H9 (cell line): ENCODE results near the gene PFKL. TPM values are rescaled to one million over a fixed set of nuclear protein-coding genes. Genes with fewer than 3 reads are reported as not detected.
A peak's percentile ranks its signal among the peaks of the same experiment; 100 is the strongest.

Experiments used
- DNase-seq: peaks from one replicate; pipeline ENCODE4 v3.0.0-alpha.2; 2017
- H2AFZ ChIP-seq: one replicate; pipeline ENCODE4 v1.6.1; 2013; ENCODE audit warnings: mild to moderate bottlenecking, low read length, control low read depth, moderate library complexity
- H2AK5ac ChIP-seq: 2 replicates; pipeline ENCODE4 v1.6.1; 2013; ENCODE audit warnings: low read length, control low read depth, mixed read lengths; ENCODE audit not compliant: insufficient read length
- H2BK120ac ChIP-seq: one replicate; pipeline ENCODE4 v1.6.1; 2013; ENCODE audit warnings: low read depth, mild to moderate bottlenecking, low read length, control low read depth, inconsistent platforms; ENCODE audit not compliant: poor library complexity, severe bottlenecking
- H2BK12ac ChIP-seq: 2 replicates; pipeline ENCODE4 v1.6.1; 2013; ENCODE audit warnings: low read length, control low read depth, mixed read lengths, low read depth; ENCODE audit not compliant: insufficient read length
- H2BK15ac ChIP-seq: 2 replicates; pipeline ENCODE4 v1.6.1; 2013; ENCODE audit warnings: low read depth, low read length, control low read depth
- H2BK20ac ChIP-seq: one replicate; pipeline ENCODE4 v1.6.1; 2013; ENCODE audit warnings: low read depth, mild to moderate bottlenecking, low read length, control low read depth, inconsistent platforms; ENCODE audit not compliant: poor library complexity, severe bottlenecking
- H2BK5ac ChIP-seq: 2 replicates; pipeline ENCODE4 v1.6.1; 2013; ENCODE audit warnings: low read length, control low read depth, mixed read lengths; ENCODE audit not compliant: insufficient read length
- H3K14ac ChIP-seq: 2 replicates; pipeline ENCODE4 v1.6.1; 2013; ENCODE audit warnings: low read length, control low read depth; ENCODE audit not compliant: insufficient read depth
- H3K18ac ChIP-seq: 2 replicates; pipeline ENCODE4 v1.6.1; 2013; ENCODE audit warnings: low read depth, mild to moderate bottlenecking, mixed read lengths, low read length, control low read depth; ENCODE audit not compliant: insufficient read length
- H3K23ac ChIP-seq: 2 replicates; pipeline ENCODE4 v1.6.1; 2013; ENCODE audit warnings: low read length, control low read depth, mixed read lengths, low read depth; ENCODE audit not compliant: insufficient read length
- H3K23me2 ChIP-seq: 2 replicates; pipeline ENCODE4 v1.6.1; 2013; ENCODE audit warnings: low read depth, mild to moderate bottlenecking, mixed read lengths, low read length, control low read depth; ENCODE audit not compliant: insufficient read length, poor library complexity, severe bottlenecking
- H3K27ac ChIP-seq: 2 replicates; pipeline ENCODE4 v1.5.1; 2013; ENCODE audit warnings: low read length, control low read depth, mixed read lengths, low read depth; ENCODE audit not compliant: insufficient read length
- H3K27me3 ChIP-seq: 2 replicates; pipeline ENCODE4 v1.6.1; 2013; ENCODE audit warnings: low read length, control low read depth, inconsistent platforms; ENCODE audit not compliant: insufficient read depth
- H3K4ac ChIP-seq: 2 replicates; pipeline ENCODE4 v1.6.1; 2013; ENCODE audit warnings: low read depth, mild to moderate bottlenecking, control low read depth, inconsistent platforms, low read length, moderate library complexity
- H3K4me1 ChIP-seq: 2 replicates; pipeline ENCODE4 v1.6.1; 2013; ENCODE audit warnings: low read length, control low read depth, inconsistent platforms; ENCODE audit not compliant: insufficient read depth
- H3K4me2 ChIP-seq: 2 replicates; pipeline ENCODE4 v1.6.1; 2013; ENCODE audit warnings: low read length, control low read depth, mixed read lengths; ENCODE audit not compliant: insufficient read length, insufficient read depth
- H3K56ac ChIP-seq: 2 replicates; pipeline ENCODE4 v1.6.1; 2013; ENCODE audit warnings: low read depth, mild to moderate bottlenecking, mixed read lengths, low read length, control low read depth; ENCODE audit not compliant: insufficient read length
- H3K79me1 ChIP-seq: 2 replicates; pipeline ENCODE4 v1.6.1; 2013; ENCODE audit warnings: low read depth, mild to moderate bottlenecking, moderate library complexity, low read length, control low read depth, inconsistent platforms; ENCODE audit not compliant: insufficient read depth, poor library complexity, severe bottlenecking
- H3K79me2 ChIP-seq: 2 replicates; pipeline ENCODE4 v1.6.1; 2013; ENCODE audit warnings: low read length, control low read depth, inconsistent platforms; ENCODE audit not compliant: insufficient read depth
- H3K9ac ChIP-seq: 2 replicates; pipeline ENCODE4 v1.6.1; 2013; ENCODE audit warnings: low read length, control low read depth, mixed read lengths; ENCODE audit not compliant: insufficient read length; ENCODE audit errors: extremely low read depth
- H3K9me3 ChIP-seq: one replicate; pipeline ENCODE4 v1.6.1; 2013; ENCODE audit warnings: low read depth, low read length, inconsistent platforms; ENCODE audit not compliant: control insufficient read depth
- H3T11ph ChIP-seq: one replicate; pipeline ENCODE4 v1.6.1; 2013; ENCODE audit warnings: mild to moderate bottlenecking, low read length, control low read depth, inconsistent platforms
- H4K20me1 ChIP-seq: one replicate; pipeline ENCODE4 v1.6.1; 2013; ENCODE audit not compliant: control insufficient read depth, insufficient read length, insufficient read depth
- H4K5ac ChIP-seq: 2 replicates; pipeline ENCODE4 v1.6.1; 2013; ENCODE audit warnings: low read depth, mild to moderate bottlenecking, mixed read lengths, low read length, control low read depth; ENCODE audit not compliant: insufficient read length
- H4K8ac ChIP-seq: replicated peaks from 2 replicates; pipeline ENCODE4 v1.6.1; 2013; ENCODE audit warnings: low read length, control low read depth, mixed read lengths, low read depth; ENCODE audit not compliant: insufficient read length
- H4K91ac ChIP-seq: 2 replicates; pipeline ENCODE4 v1.6.1; 2013; ENCODE audit warnings: low read depth, mild to moderate bottlenecking, moderate library complexity, mixed read lengths, low read length, control low read depth; ENCODE audit not compliant: insufficient read length
- H3K27ac Mint-ChIP-seq, 3 experiments: 2 replicates in 2 of 3; 3 replicates in 1 of 3; pipeline ENCODE4 v1.8.0; 2020 to 2021; ENCODE audit warnings: mixed read lengths in 3 of 3, mild to moderate bottlenecking in 1 of 3, moderate library complexity in 1 of 3
- H3K27me3 Mint-ChIP-seq: 2 replicates; pipeline ENCODE4 v1.8.0; 2021; ENCODE audit warnings: low read depth, mild to moderate bottlenecking, moderate library complexity, mixed read lengths
- H3K36me3 Mint-ChIP-seq, 3 experiments: 2 replicates in 2 of 3; 3 replicates in 1 of 3; pipeline ENCODE4 v1.8.0; 2020 to 2021; ENCODE audit warnings: low read depth in 3 of 3, mixed read lengths in 3 of 3; ENCODE audit not compliant: insufficient read depth in 1 of 3
- H3K4me1 Mint-ChIP-seq, 2 experiments: 2 replicates each; pipeline ENCODE4 v1.8.0; 2020; ENCODE audit warnings: mixed read lengths in 2 of 2
- H3K4me3 Mint-ChIP-seq, 2 experiments: 2 replicates in 1 of 2; 3 replicates in 1 of 2; pipeline ENCODE4 v1.8.0; 2020 to 2021; ENCODE audit warnings: mild to moderate bottlenecking in 2 of 2, mixed read lengths in 2 of 2, moderate library complexity in 1 of 2
- H3K9me3 Mint-ChIP-seq, 2 experiments: 2 replicates in 1 of 2; 3 replicates in 1 of 2; pipeline ENCODE4 v1.8.0; 2020; ENCODE audit warnings: mild to moderate bottlenecking in 2 of 2, mixed read lengths in 2 of 2, moderate library complexity in 1 of 2
- CTCF ChIP-seq: fragments of 200-600 bp; sonication (generic); conservative IDR thresholded peaks from 3 replicates; pipeline ENCODE4 v1.8.0; 2021; ENCODE audit warnings: antibody characterized with exemption, mild to moderate bottlenecking
- WGBS: extraction: QIAGEN DNeasy Blood & Tissue Kit; methylation state at CpG from one replicate; pipeline ENCODE4 v1.1.7; 2013; ENCODE audit warnings: missing lambda C conversion rate, low lambda C conversion rate, mixed read lengths; ENCODE audit not compliant: insufficient read length; ENCODE audit errors: extremely low coverage; 5-methylcytosine and 5-hydroxymethylcytosine counted together
- total RNA-seq: library from RNA; stranded (reverse); gene quantifications from 2 replicates; pipeline ENCODE4 v1.2.1, GENCODE V29; 2021

The PFKL gene
- total RNA-seq, 1 experiment from 2014 or later: 107 TPM

DNA sequence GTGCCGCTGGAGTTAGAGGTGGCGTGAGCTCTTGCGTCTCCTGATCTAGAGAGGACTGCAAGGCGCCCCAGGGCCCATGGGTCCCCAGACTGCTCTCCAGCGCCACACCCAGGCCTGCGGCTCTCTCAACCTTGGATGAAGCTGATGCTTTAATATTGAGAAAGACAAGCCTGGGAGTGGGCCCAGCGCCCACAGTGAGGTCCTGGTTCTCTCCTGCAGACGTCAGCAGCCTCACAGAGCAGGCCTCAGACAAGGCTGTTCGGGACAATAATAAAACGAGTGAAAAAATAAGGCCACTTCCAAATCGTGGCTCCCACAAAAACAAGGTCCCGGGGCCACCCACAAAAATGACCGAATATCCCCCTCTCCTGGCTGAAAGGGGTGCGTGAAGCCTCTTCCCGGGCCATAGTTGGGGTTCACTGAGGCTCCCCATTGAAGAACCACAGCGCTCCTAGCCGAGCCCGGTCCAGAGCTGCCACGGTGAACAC, 32.2 kb upstream of the PFKL start:
- Mint-ChIP-seq H3K9me3 (no peaks in the 10 kb centered on the region), H3K36me3 (no peaks in the 10 kb centered on the region), H3K4me1 (peaks cover 5 to 8% of the 10 kb centered on the region in 2 experiments), H3K27me3 (no peaks in the 10 kb centered on the region), H3K4me3 (no peak overlapping the region), H3K27ac (no peak overlapping the region)
- Histone ChIP-seq H3K23me2 (no peaks in the 10 kb centered on the region), H3K79me2 (no peaks in the 10 kb centered on the region), H4K5ac (no peak overlapping the region), H3T11ph (no peak overlapping the region), H3K27me3 (no peaks in the 10 kb centered on the region), H3K18ac (no peak overlapping the region), H2BK12ac (no peak overlapping the region), H2AFZ (no peak overlapping the region), H3K23ac (no peak overlapping the region), H3K9me3 (no peaks in the 10 kb centered on the region), H2BK15ac (no peak overlapping the region), H3K9ac (no peak overlapping the region), H3K79me1 (no peaks in the 10 kb centered on the region), H3K4ac (no peak overlapping the region), H2BK120ac (no peak overlapping the region), H3K27ac (no peak overlapping the region), H3K4me1 (no peaks in the 10 kb centered on the region; the same call in 1 of the 2 replicates), H3K14ac (no peak overlapping the region), H2AK5ac (no peak overlapping the region), H3K56ac (no peak overlapping the region), H4K8ac (no peak overlapping the region), H3K4me2 (no peak overlapping the region), H2BK20ac (no peak overlapping the region), H4K20me1 (no peaks in the 10 kb centered on the region), H4K91ac (no peak overlapping the region), H2BK5ac (no peak overlapping the region)
- no peak for DNase-seq
- TF ChIP-seq CTCF: peak; percentile 58
- WGBS: no CpG with 5 or more reads among the region's 19 CpGs
